ENCODE measurements around the gene PHF1.
A peak's percentile ranks its signal among the peaks of the same experiment; 100 is the strongest.

The PHF1 gene

DNA sequence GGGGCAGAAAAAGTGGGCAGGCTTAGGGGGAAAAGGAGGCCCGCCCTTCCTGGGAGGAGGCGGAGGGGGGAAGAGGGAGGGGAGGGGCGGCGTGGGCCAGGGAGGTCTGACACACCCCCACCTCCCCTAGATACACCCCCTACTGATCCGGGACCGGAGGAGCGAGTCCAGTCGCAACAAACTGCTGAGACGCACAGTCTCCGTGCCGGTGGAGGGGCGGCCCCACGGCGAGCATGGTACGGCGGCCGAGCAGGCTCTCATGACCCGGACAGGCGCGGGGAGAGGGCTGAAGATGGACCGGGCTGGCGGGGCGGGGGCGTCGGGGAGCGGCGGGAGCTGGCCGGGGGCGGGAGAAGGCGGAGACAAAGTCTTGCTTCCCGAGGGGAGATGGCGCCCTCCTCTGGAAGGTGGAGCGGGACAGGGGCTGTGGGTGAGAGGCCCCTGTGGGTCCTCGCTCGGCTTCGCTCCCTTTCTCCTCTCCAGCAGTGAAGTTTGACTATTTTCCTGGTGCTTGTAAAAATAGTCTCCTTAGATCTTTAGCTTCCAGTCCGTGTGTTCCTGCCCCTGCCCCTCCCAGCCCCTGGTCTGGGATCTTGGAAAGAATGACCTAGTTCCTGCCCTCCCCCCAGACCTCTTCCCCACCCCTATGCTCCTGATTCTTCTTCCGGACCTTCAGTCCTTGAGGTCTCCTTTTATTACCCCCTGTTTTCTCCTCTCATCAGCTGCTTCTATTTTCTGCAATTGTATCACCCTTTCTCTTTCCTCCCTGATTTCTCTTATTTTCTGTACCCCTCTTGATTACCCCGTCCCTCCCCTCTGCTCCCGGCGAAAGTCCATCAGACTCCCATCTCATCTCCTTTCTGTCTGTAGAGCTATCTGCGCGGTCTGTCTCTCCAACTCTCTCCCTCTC, 15.1 kb downstream of the PHF1 start (continued):
- TF ChIP-seq, protein P1, sequence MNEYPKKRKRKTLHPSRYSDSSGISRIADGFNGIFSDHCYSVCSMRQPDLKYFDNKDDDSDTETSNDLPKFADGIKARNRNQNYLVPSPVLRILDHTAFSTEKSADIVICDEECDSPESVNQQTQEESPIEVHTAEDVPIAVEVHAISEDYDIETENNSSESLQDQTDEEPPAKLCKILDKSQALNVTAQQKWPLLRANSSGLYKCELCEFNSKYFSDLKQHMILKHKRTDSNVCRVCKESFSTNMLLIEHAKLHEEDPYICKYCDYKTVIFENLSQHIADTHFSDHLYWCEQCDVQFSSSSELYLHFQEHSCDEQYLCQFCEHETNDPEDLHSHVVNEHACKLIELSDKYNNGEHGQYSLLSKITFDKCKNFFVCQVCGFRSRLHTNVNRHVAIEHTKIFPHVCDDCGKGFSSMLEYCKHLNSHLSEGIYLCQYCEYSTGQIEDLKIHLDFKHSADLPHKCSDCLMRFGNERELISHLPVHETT (tag by site-specific recombination; IDR thresholded peaks at IDR 0.05) = no peak
- TF ChIP-seq, protein P2, sequence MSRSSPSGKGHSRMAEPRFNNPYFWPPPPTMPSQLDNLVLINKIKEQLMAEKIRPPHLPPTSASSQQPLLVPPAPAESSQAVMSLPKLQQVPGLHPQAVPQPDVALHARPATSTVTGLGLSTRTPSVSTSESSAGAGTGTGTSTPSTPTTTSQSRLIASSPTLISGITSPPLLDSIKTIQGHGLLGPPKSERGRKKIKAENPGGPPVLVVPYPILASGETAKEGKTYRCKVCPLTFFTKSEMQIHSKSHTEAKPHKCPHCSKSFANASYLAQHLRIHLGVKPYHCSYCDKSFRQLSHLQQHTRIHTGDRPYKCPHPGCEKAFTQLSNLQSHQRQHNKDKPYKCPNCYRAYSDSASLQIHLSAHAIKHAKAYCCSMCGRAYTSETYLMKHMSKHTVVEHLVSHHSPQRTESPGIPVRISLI (tag by site-specific recombination; IDR thresholded peaks at IDR 0.05) = no peak
- TF ChIP-seq BCL11A (tag by site-specific recombination; IDR thresholded peaks at IDR 0.05; ENCODE audit: low read depth) = no peak
- no peak for TF ChIP-seq SALL2 (tag by site-specific recombination; IDR thresholded peaks at IDR 0.05; ENCODE audit: borderline replicate concordance)
- no peak for TF ChIP-seq ZNF16 (tag by site-specific recombination; IDR thresholded peaks at IDR 0.05; ENCODE audit: low read depth)
- TF ChIP-seq ZNF558 (tag by site-specific recombination; IDR thresholded peaks at IDR 0.05) = no peak
- TF ChIP-seq SCRT2 (tag by site-specific recombination; IDR thresholded peaks at IDR 0.05) = no peak
- TF ChIP-seq, protein P3, sequence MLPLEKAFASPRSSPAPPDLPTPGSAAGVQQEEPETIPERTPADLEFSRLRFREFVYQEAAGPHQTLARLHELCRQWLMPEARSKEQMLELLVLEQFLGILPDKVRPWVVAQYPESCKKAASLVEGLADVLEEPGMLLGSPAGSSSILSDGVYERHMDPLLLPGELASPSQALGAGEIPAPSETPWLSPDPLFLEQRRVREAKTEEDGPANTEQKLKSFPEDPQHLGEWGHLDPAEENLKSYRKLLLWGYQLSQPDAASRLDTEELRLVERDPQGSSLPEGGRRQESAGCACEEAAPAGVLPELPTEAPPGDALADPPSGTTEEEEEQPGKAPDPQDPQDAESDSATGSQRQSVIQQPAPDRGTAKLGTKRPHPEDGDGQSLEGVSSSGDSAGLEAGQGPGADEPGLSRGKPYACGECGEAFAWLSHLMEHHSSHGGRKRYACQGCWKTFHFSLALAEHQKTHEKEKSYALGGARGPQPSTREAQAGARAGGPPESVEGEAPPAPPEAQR (tag by site-specific recombination; IDR thresholded peaks at IDR 0.05) = no peak
- TF ChIP-seq ZNF776 (tag by site-specific recombination; IDR thresholded peaks at IDR 0.05; ENCODE audit: borderline replicate concordance) = no peak
- TF ChIP-seq ZNF830 (tag by site-specific recombination; IDR thresholded peaks at IDR 0.05; ENCODE audit: low read depth) = no peak
- TF ChIP-seq MYNN (tag by site-specific recombination; IDR thresholded peaks at IDR 0.05; ENCODE audit: borderline replicate concordance) = no peak
- TF ChIP-seq ZNF302 (tag by site-specific recombination; IDR thresholded peaks at IDR 0.05; ENCODE audit: low read depth) = no peak
- no peak for TF ChIP-seq ZNF530 (tag by site-specific recombination; IDR thresholded peaks at IDR 0.05; ENCODE audit: low read depth)
- peak; percentile 64 for TF ChIP-seq ZNF654 (tag by site-specific recombination; IDR thresholded peaks at IDR 0.05; ENCODE audit: low read depth)
- no peak for TF ChIP-seq FEZF1 (tag by site-specific recombination; IDR thresholded peaks at IDR 0.05)
- TF ChIP-seq ZNF549 (tag by site-specific recombination; IDR thresholded peaks at IDR 0.05) = no peak
- TF ChIP-seq ZNF174 (tag by site-specific recombination; IDR thresholded peaks at IDR 0.05) = no peak
- TF ChIP-seq, protein P4, sequence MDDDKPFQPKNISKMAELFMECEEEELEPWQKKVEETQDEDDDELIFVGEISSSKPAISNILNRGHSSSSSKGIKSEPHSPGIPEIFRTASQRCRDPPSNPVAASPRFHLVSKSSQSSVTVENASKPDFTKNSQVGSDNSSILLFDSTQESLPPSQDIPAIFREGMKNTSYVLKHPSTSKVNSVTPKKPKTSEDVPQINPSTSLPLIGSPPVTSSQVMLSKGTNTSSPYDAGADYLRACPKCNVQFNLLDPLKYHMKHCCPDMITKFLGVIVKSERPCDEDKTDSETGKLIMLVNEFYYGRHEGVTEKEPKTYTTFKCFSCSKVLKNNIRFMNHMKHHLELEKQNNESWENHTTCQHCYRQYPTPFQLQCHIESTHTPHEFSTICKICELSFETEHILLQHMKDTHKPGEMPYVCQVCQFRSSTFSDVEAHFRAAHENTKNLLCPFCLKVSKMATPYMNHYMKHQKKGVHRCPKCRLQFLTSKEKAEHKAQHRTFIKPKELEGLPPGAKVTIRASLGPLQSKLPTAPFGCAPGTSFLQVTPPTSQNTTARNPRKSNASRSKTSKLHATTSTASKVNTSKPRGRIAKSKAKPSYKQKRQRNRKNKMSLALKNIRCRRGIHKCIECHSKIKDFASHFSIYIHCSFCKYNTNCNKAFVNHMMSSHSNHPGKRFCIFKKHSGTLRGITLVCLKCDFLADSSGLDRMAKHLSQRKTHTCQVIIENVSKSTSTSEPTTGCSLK (tag by site-specific recombination; IDR thresholded peaks at IDR 0.05) = no peak
- no peak for TF ChIP-seq ZNF510 (tag by site-specific recombination; IDR thresholded peaks at IDR 0.05; ENCODE audit: insufficient replicate concordance)
- TF ChIP-seq HOXC10 (CRISPR knock-in tag; IDR thresholded peaks at IDR 0.05) = no peak
- peak; percentile 99 for TF ChIP-seq PRDM1 (tag by site-specific recombination; IDR thresholded peaks at IDR 0.05)
- TF ChIP-seq ZNF561 (tag by site-specific recombination; IDR thresholded peaks at IDR 0.05; ENCODE audit: borderline replicate concordance) = no peak; the same call in 1 of the 2 replicates
- no peak for TF ChIP-seq ZNF658 (tag by site-specific recombination; IDR thresholded peaks at IDR 0.05)
- TF ChIP-seq ZNF211 (tag by site-specific recombination; IDR thresholded peaks at IDR 0.05; ENCODE audit: low read depth) = no peak
- TF ChIP-seq ZNF391 (tag by site-specific recombination; IDR thresholded peaks at IDR 0.05; ENCODE audit: borderline replicate concordance, low read depth) = no peak
- TF ChIP-seq ZNF600 (tag by site-specific recombination; IDR thresholded peaks at IDR 0.05) = peak; percentile 49; the same call in 1 of the 2 replicates
- no peak for TF ChIP-seq OSR2 (tag by site-specific recombination; IDR thresholded peaks at IDR 0.05)
- TF ChIP-seq ZNF335 (tag by site-specific recombination; conservative IDR thresholded peaks at IDR 0.05) = peak; percentile 91
- no peak for TF ChIP-seq ZNF155 (tag by site-specific recombination; IDR thresholded peaks at IDR 0.05)
- TF ChIP-seq ZFHX2 (tag by site-specific recombination; conservative IDR thresholded peaks at IDR 0.05) = peak; percentile 82
- TF ChIP-seq ZNF341 (tag by site-specific recombination; IDR thresholded peaks at IDR 0.05; ENCODE audit: low read depth) = peak; percentile 46
- TF ChIP-seq ZNF169 (tag by site-specific recombination; IDR thresholded peaks at IDR 0.05) = no peak
- TF ChIP-seq ZBTB20 (tag by site-specific recombination; IDR thresholded peaks at IDR 0.05) = no peak
